NCI-H2196 treated with DMSO at 0.1 percent for 48 hours (cell line): Measurements from ENCODE around the gene OST4.

Experiments used
- DNase-seq: peaks from one replicate; lab custom pipeline; 2025; ENCODE audit not compliant: unreplicated experiment; lab: John Stamatoyannopoulos, UW

Gene OST4

DNA sequence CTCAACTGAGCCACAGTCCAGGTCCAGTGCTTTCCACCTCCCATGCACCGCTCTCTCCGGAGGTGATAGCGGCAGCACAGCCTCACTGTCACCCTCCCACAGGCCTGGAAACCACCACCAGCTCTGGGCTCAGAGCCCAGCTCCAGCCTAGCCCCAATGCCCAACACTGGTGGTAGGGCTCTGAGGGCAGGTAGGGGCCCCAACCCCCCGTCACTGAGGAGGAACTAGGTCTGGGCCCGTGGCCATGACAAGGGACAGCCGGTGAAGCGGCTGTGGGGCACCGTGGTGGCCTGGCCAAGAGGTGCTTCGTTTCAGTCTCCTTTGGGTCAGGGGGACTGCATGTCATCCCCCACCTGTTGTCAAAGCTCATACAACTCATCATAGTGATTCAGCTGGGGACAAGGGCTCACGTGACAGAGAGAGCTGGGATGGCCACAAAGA is 44.2 kb downstream of the OST4 start:
- DNase-seq, result no peak

DNA sequence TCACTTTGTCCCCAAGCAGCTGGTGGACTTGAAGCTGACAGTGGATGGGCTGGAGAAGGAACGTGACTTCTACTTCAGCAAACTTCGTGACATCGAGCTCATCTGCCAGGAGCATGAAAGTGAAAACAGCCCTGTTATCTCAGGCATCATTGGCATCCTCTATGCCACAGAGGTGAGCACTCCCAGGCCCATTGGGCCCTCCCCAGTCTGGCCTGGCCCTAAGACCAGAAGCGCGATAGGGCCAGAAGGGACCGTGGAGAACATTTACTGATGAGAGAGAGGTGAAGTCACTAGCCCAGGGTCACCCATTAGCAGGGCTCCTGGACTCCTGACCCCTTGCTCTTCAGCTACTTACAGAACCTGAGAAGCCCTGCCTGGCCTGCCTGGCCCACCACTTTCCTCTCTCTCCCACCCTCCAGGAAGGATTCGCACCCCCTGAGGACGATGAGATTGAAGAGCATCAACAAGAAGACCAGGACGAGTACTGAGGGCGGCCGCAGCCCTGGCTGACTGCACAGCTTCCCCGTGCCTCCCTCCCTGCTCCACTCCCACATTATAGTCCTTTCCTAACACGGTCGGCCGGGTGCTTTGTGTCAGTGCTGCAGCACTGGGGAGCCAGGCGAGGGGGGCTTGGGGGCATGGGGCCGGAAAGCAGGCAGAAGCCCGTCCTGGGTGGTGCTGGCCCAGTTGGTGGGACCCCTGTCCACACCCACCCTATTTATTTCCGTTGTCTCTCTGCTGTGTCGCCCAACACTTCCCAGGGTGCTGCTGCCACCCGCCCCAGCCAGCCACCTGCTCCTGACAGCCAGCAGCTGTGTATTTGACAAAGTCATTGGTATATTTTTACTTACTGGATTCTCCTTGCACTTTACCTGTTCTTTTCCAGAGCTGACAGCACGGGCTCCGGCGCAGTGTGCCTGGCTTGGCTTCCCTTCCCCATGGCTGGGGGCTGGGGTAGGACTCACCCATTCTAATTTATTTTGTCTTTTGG is 45.3 kb downstream of the OST4 start:
- DNase-seq, result no peak

DNA sequence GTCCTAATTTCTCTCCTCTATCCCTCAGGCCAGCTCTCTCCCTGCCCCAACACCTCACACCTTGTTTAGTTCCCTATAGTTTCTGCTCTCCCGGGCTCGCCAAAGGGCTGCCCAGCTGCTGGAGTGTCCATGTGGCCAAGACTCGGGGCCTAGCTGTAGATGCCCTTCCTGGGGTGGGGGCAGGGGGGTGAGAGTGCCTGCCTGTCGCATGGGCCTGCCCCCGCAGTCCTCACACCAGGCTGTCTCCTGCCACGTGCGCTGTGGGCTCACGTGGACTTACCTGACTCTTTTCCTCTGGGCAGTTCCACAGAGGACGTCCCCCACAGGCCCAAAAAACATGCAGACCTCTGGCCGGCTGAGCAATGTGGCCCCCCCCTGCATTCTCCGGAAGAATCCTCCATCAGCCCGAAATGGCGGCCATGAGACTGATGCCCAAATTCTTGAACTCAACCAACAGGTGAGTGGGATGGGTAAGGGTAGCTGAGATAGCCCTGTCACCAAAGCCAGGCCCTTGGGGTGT is 46.1 kb downstream of the OST4 start:
- DNase-seq, result no peak

DNA sequence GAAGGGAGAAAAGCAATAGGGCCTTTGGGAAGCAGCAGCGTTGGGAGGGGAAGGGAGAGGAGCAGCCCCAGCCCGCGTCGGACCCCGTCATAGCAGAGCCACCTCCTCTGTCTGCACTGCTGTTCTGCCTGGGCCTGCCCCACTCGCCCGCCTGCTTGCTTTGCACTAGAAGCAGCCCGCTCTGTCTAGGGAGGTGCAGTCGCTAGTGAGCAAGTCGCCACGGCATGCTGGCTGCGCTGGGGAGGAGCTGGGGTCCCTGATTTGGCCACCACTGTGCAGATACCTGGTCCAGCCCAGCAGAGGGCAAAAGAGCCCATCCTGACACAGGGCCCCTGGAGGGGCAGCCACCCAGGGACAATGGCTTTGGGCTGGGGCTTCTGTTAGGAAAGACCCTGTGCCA is 46.6 kb downstream of the OST4 start:
- DNase-seq, result no peak

DNA sequence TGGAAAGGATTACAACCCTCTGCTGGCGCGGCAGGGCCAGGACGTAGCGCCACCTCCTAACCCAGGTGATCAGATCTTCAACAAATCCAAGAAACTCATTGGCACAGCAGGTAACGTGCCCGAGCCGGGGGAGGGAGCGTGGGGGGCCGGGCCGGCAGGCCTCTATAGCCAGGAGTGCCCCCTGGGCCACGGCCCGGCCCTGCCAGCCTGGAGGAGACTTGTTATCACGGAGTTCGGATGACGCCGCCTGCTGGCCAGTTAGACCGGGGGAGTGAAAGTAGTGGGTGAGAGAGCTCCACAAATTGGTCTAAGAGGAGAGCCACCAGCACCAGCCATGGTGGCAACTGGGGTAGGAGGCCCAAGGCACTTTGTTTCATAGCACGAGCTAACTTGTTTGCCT is 47.3 kb downstream of the OST4 start:
- no peak for DNase-seq

DNA sequence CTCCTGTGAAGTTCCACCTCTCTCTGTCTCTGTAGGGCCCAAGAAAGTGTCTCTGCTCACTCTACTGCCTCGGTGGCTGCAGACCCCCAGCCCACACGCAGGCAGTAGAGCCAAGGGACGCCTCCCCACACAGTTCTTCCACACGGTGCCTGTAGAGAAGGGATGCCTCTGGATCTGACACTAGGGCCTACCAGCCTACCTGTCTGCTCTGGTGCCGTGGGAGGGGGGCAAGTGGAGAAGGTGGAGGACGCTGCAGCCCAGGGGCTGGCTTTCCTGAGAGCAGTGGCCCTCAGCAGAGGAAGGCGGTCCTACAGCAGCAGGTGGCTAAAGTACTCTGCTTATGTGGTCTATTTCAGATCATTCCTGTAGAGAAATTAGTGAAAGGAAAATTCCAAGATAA is 47.7 kb downstream of the OST4 start:
- DNase-seq, result no peak

DNA sequence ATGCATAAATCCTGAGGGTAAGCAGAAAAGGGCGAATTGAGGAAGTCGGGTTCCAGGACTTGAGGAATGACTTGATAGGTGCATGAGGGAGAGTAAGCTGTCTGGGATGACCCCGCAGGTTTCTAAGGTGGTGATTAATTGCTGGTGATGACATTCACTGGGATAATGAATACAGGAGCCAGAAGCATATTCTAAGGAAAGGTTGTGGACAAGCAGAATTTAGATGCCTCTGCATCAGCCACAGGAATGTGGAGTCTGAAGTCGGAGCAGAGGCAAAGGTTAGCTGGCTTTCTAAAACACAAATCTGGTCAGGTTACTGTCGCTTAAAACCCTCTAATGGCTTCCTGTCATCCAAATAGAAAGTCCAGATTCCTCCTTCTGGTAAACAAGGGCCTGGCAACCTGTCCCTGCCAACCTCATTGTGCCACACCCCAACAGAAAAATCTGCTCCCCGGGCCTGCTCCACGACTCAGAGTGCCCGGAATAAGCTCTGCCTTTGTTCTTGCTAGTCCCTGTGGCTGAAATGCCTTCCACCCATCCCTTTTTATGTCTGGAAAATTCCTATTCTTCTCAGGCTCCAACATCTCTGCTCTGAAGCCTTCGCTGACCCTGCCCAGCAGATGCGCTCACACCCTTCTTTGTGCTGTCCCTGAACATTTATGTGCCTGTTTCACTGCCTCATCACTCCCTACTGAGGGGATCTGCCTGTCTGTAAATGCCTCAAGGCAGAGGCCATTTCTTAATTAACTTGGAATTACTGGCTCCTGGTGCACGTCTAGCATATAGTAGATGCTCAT is 50.0 kb downstream of the OST4 start:
- no peak for DNase-seq
